GM12878 (cell line): ENCODE data around the gene PINK1. TPM values are rescaled to one million over a fixed set of nuclear protein-coding genes. Genes with fewer than 3 reads are reported as not detected.

ENCODE experiments used
- ATAC-seq: fragments of 200-7000 bp; cut with Tn5 transposase; 3 replicates; pipeline ENCODE4 v1.9.1; 2020; ENCODE audit warnings: mild to moderate bottlenecking, moderate library complexity
- BruUV-seq: library from RNA; stranded (reverse); fragments of 400-500 nt; replicated peaks from 2 replicates; lab custom pipeline; 2021; lab: Mats Ljungman, UMichigan
- CTCF ChIA-PET: fragments of 300-600 bp; sonication (Branson Sonifier 250); formaldehyde crosslinking; extraction: SDS; loops from one replicate; lab custom pipeline; 2021; ENCODE audit warnings: inconsistent platforms; lab: Yijun Ruan, JAX
- POLR2A ChIA-PET: fragments of 350-600 bp; formaldehyde crosslinking; extraction: SDS; loops from one replicate; lab custom pipeline; 2021; ENCODE audit warnings: inconsistent platforms; lab: Charles Lee
- RAD21 ChIA-PET: fragments of 300-600 bp; sonication (Branson Sonifier 250); formaldehyde crosslinking; loops from one replicate; lab custom pipeline; 2023; ENCODE audit warnings: antibody characterized with exemption; ENCODE audit not compliant: unreplicated experiment; lab: Charles Lee
- SMC1A ChIA-PET: fragments of 300-600 bp; sonication (Branson Sonifier 250); formaldehyde crosslinking; loops from one replicate; lab custom pipeline; 2023; ENCODE audit not compliant: unreplicated experiment, uncharacterized antibody; lab: Charles Lee
- DNase-seq: peaks from one replicate; pipeline ENCODE4 v3.0.0-alpha.2; 2011; ENCODE audit warnings: low read depth, low spot score
- FAIRE-seq: peaks from 3 replicates; lab custom pipeline; 2011; peaks lifted over from hg19 to GRCh38; lab: Jason Lieb, UNC
- H2AFZ ChIP-seq: 2 replicates; pipeline ENCODE4 v1.6.0; 2011; ENCODE audit warnings: low read depth, low read length, control low read depth; ENCODE audit not compliant: control insufficient read depth
- H3K27ac ChIP-seq: 2 replicates; pipeline ENCODE4 v1.5.1; 2011; ENCODE audit warnings: control low read depth; ENCODE audit not compliant: control insufficient read depth, insufficient read depth
- H3K27me3 ChIP-seq, 2 experiments: replicated peaks in 1 of 2; 2 replicates each; pipeline versions ENCODE4 v1.6.0 to v1.6.1; 2011; ENCODE audit warnings: low read length in 1 of 2; ENCODE audit not compliant: control insufficient read depth in 2 of 2, insufficient read depth in 2 of 2
- H3K36me3 ChIP-seq, 2 experiments: 2 replicates each; pipeline ENCODE4 v1.5.1; 2011; ENCODE audit warnings: low read length in 1 of 2; ENCODE audit not compliant: control insufficient read depth in 2 of 2, insufficient read depth in 2 of 2
- H3K4me1 ChIP-seq: 2 replicates; pipeline ENCODE4 v1.6.1; 2011; ENCODE audit warnings: mild to moderate bottlenecking, low read length, moderate library complexity, mixed read lengths; ENCODE audit not compliant: control insufficient read depth, insufficient read depth
- H3K4me2 ChIP-seq: 2 replicates; pipeline ENCODE4 v1.6.0; 2011; ENCODE audit warnings: control low read depth; ENCODE audit not compliant: control insufficient read depth, insufficient read depth
- H3K4me3 ChIP-seq: fragments of 200-600 bp; sonication (generic); 2 replicates; pipeline ENCODE4 v1.5.1; 2016
- H3K79me2 ChIP-seq: 2 replicates; pipeline ENCODE4 v1.6.0; 2011; ENCODE audit warnings: low read length; ENCODE audit not compliant: control insufficient read depth, insufficient read depth
- H3K9ac ChIP-seq: 2 replicates; pipeline ENCODE4 v1.8.0; 2011; ENCODE audit warnings: low read length, control low read depth, mixed read lengths; ENCODE audit not compliant: control insufficient read depth, insufficient read depth
- H3K9me3 ChIP-seq: replicated peaks from 3 replicates; pipeline ENCODE4 v1.5.1; 2011; ENCODE audit warnings: mild to moderate bottlenecking, low read length; ENCODE audit not compliant: control insufficient read depth, insufficient read depth
- H4K20me1 ChIP-seq: 2 replicates; pipeline ENCODE4 v1.6.0; 2011; ENCODE audit not compliant: control insufficient read depth, insufficient read depth
- ATF7 ChIP-seq: fragments of 450-650 bp; IDR thresholded peaks from 2 replicates; pipeline ENCODE4 v1.6.1; 2016; ENCODE audit warnings: low read depth, mild to moderate bottlenecking
- BMI1 ChIP-seq: fragments of 450-650 bp; IDR thresholded peaks from 2 replicates; pipeline ENCODE4 v1.6.1; 2016; ENCODE audit warnings: mild to moderate bottlenecking, moderate library complexity, borderline replicate concordance
- CEBPZ ChIP-seq: fragments of 150-350 bp; IDR thresholded peaks from 2 replicates; pipeline ENCODE4 v1.6.1; 2016; ENCODE audit warnings: low read depth, low read length
- IKZF2 ChIP-seq, 2 experiments: fragments of 450-650 bp; IDR thresholded peaks; 2 replicates each; pipeline ENCODE4 v1.6.1; 2017; ENCODE audit warnings: mild to moderate bottlenecking in 2 of 2, moderate library complexity in 2 of 2
- KDM1A ChIP-seq: fragments of 200-600 bp; sonication (generic); IDR thresholded peaks from 2 replicates; pipeline ENCODE4 v1.6.1; 2016; ENCODE audit warnings: borderline replicate concordance
- MTA3 ChIP-seq: IDR thresholded peaks from 2 replicates; pipeline ENCODE4 v1.6.1; 2012; ENCODE audit warnings: low read length, inconsistent platforms, borderline replicate concordance
- NFYA ChIP-seq: IDR thresholded peaks from 2 replicates; pipeline ENCODE4 v1.6.1; 2011; ENCODE audit warnings: low read depth, mild to moderate bottlenecking, low read length, improper control_type of control experiment, borderline replicate concordance
- POLR2AphosphoS2 ChIP-seq: IDR thresholded peaks from 2 replicates; pipeline ENCODE4 v1.6.1; 2011; ENCODE audit warnings: low read depth, mild to moderate bottlenecking, low read length, improper control_type of control experiment, moderate library complexity
- POLR2AphosphoS5 ChIP-seq: IDR thresholded peaks from 2 replicates; pipeline ENCODE4 v1.6.1; 2011; ENCODE audit warnings: mild to moderate bottlenecking, low read length, inconsistent platforms
- REST ChIP-seq: IDR thresholded peaks from 2 replicates; pipeline ENCODE4 v1.6.1; 2012; ENCODE audit warnings: mild to moderate bottlenecking, low read depth, low read length
- ZNF207 ChIP-seq: fragments of 450-650 bp; IDR thresholded peaks from 2 replicates; pipeline ENCODE4 v1.6.1; 2014; ENCODE audit warnings: antibody characterized with exemption, mild to moderate bottlenecking, borderline replicate concordance
- WGBS: methylation state at CpG from one replicate; pipeline ENCODE4 v1.1.6; 2016; ENCODE audit warnings: low lambda C conversion rate; ENCODE audit not compliant: insufficient replicate concordance, insufficient coverage; ENCODE audit errors: missing lambda C conversion rate; 5-methylcytosine and 5-hydroxymethylcytosine counted together
- in situ Hi-C: fragments of 300-500 bp; cut with MboI; formaldehyde crosslinking; loops from 9 replicates; pipeline ENCODE4 v1.14.3; 2018; ENCODE audit warnings: mixed read lengths
- intact Hi-C: fragments of 100-400 bp; cut with micrococcal nuclease; formaldehyde crosslinking; loops from one replicate; pipeline ENCODE4 v1.14.2; 2022; ENCODE audit not compliant: unreplicated experiment
- polyA plus RNA-seq, 11 experiments: library from polyadenylated mRNA; depleted of rRNA in 4 of 11; unstranded in 6 of 11; stranded (reverse) in 5 of 11; fragments of >200 nt; fragmentation: Nextera tagmentation in 4 of 11; fragmentation: Illumina TruSeq in 1 of 11; extraction: Ambion mirVana in 4 of 11; extraction: Trizol in 1 of 11; gene quantifications; 1 replicate in 1 of 11; 2 replicates in 10 of 11; pipeline versions ENCODE4 v1.2.1 to v1.2.3, GENCODE V29; 2011 to 2016; ENCODE audit warnings: inconsistent platforms in 2 of 11, missing spikeins in 2 of 11, low read depth in 1 of 11
- total RNA-seq, 4 experiments: library from RNA; depleted of rRNA in 3 of 4; stranded (reverse); fragments of >200 nt in 3 of 4; fragmentation: Illumina TruSeq in 1 of 4; extraction: Trizol in 1 of 4; gene quantifications; 2 replicates each; pipeline versions ENCODE4 v1.2.1 to v1.2.3, GENCODE V29; 2013 to 2021

PINK1 gene
- total and polyA plus RNA-seq, 10 of the 15 experiments (the other 5 are each of a cell fraction or from before 2014, with no cell fraction given) = 0.42 to 4.4 (median 1.9) TPM; not detected in 1

- Histone ChIP-seq H3K4me2 (no peak overlapping the region), H3K4me1 (no peaks in the 10 kb centered on the region), H3K27ac (no peak overlapping the region), H3K36me3 (no peaks in the 10 kb centered on the region), H3K9ac (no peak overlapping the region), H3K79me2 (no peaks in the 10 kb centered on the region), H3K27me3 (no peaks in the 10 kb centered on the region), H3K9me3 (no peaks in the 10 kb centered on the region), H4K20me1 (no peaks in the 10 kb centered on the region), H2AFZ (no peak overlapping the region), H3K4me3 (no peak overlapping the region)
- no peak for DNase-seq
- ATAC-seq = no peak
- in situ Hi-C loops = no loop called here
- TF ChIP-seq NFYA (no peak), MTA3 (no peak), KDM1A (no peak), ZNF207 (no peak), ATF7 (no peak), BMI1 (no peak), REST (no peak), IKZF2 (IDR thresholded peaks at IDR 0.05) (no peak), POLR2AphosphoS2 (no peak), POLR2AphosphoS5 (no peak), CEBPZ (no peak)
- no TSS peak for BruUV-seq
- RAD21 ChIA-PET = no interaction called here
- WGBS = 16% methylated on average over 6 of the region's 6 CpGs
- FAIRE-seq = no peak
- CTCF ChIA-PET = interaction anchor here (0.9 to 1.0 kb wide), 2 partner anchors 21 to 36 kb away, joined by 4 to 5 read pairs; no protein-coding TSS in a partner anchor
- intact Hi-C loops = no loop called here
- POLR2A ChIA-PET = interaction anchor here (0.7 kb wide), 1 partner anchor 22 kb away, joined by 4 read pairs; no protein-coding TSS in a partner anchor
- SMC1A ChIA-PET = no interaction called here
These were observed 37.2 kb upstream of the PINK1 start for GRCh38 chr1:20596106-20596505.
